Measurements from ENCODE around the gene VSTM4.

VSTM4 gene

DNA sequence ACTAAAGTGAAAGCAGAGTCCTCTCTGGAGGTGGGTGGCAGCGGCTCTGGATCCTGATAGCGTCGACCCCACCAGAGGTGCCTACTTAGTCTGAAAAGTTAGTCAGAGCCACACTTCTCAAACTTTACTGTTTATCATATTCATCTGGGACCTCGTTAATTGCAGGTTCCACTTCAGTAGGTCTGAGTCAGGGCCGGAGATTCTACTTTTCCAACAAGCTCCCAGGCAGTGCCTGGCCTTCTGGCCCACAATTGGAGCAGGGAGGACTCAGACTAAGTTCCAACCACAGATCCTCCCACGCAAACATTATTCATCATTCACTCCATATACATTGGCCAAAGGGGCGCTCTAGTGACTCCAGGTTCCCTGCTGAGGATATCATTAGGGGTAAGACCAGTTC, 78.1 kb downstream of the VSTM4 start:
- no peak for DNase-seq

DNA sequence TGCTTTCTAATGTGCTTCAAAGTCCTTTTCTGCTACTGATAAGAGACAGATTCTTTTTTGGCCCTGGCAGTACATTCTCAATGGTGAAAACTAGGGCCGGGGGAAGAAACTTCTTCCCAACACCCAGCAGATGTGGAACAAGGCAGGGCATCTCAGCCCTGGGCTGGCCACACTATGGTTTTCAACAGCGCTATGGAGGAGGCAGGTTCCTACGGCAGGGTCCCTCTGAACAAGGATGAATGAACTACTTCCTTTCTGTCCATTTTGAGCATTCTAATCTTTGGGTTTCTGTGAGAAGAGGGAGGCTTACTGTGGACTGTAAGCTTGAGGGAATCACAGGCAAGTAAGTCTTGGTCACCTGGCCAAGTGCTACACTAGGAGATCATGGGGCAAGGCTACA, 78.7 kb downstream of the VSTM4 start:
- no peak for DNase-seq

DNA sequence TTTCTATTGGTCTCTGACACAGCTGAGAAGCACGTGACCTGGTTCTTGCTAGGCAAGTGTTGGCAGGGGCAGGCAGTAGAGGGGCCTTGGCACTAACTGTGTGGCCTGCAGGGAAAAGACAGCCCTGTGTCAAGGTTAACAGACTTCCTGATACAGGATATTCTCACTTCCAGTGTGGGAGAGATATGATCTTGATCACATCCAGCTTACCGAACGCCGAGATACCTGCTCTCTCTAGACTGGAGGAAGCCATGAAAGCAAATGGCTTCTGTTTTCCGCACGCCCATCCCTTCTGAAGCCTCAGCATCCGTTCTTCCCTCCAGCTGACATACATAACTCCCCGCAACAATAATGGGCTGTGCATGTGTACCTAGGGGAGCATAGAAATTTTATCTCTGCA, 79.4 kb downstream of the VSTM4 start:
- DNase-seq, result no peak

DNA sequence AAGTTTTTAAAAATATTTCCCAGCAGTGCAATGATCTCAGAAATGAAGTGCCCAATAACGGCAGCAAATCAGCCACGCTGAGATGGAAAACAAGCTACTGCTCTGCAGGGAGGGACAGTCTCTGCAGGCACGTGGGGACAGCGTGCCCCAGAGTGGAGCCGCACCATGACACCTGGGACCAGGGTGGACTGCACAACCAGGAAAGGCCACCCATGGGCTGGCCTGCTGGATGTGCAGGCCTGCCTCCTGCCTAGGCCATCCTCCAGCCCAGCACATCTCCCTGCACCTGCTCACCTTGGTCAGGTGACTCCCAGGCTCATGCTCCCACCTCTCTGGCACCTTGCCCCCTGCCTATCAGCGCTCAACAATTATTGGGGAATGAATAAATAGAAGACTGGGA, 80.4 kb downstream of the VSTM4 start:
- DNase-seq, result no peak

DNA sequence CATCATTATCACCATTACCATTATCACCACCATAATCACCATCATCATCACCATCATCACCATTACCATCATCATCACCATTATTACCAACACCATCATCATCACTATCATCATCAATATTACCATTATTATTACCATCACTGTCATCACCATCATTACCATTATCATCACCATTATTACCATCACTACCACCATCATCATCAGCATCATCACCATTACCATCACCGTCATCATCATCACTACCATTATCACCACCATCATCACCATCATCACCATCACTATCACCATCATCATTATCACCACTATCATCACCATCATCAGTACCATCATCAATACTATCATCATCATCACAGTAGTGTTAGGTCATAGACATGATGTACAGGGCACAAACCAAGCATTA, 81.4 kb downstream of the VSTM4 start:
- DNase-seq, result no peak

DNA sequence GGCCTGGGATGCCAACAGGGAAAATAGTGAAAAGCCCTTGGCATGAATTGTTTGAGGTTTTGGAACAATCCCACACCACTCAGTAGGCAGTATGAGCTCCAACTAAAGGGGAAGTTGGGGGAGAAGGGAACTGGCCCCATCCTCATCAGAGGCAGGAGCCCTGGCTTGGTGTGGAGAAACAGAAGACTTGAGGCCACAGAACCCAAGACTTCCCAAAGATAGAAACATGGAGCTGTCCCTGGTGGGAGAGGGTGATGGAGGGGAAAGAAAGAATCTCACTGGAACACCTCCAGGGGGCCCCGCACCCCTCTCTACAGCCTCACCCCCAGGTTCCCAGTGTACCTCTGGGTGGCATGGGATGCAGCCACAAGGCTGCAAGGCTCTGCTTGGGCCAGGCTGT, 85.7 kb downstream of the VSTM4 start:
- no peak for DNase-seq

DNA sequence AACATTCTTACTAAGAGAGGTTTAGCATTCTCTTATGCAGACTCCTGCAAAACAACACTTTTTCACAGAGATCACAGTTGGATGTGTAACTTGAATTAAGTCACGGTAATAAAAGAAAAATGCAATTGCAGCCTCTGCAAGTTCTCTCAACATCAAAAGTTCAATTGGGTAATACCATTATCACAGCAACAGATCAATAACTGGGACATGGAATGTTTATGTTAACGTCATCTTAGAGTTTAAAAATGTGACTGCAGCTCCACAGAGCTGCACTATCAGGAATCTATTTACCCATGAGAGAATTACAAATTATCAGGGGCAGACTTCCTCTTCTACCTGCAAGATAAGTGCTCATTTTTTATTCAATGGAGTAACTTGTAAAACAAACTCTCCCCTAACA, 86.7 kb downstream of the VSTM4 start:
- no peak for DNase-seq

DNA sequence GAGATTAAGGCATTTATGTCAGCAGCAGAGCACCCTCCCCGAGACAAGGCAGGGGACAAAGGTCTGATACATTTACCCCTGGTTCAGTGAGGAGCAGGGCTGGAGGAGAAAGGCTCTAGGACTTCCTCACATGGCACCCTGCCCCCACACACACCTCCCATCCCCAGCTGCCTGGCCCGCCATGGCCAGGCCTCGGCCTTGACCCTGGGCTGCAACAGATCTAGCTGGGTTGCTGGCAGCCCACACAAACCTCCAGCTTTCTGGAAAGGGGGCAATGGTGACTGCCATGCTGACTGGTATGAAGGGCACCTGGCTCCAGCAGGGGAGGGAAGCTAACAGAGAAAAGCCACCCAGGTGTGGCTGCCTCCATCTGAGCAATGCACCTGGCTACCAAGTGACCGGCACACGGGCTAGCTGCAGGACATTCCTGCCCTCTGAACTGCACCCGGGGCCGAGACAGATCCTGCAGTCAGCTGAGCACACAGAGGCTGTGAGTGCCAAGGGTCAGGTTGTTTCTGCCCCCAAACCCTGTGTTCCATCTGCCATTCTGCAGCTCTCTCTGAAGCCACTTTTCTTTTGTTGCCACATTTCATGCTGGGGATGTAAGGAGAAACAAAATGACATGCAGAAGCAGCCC, 89.9 kb downstream of the VSTM4 start:
- no peak for DNase-seq

DNA sequence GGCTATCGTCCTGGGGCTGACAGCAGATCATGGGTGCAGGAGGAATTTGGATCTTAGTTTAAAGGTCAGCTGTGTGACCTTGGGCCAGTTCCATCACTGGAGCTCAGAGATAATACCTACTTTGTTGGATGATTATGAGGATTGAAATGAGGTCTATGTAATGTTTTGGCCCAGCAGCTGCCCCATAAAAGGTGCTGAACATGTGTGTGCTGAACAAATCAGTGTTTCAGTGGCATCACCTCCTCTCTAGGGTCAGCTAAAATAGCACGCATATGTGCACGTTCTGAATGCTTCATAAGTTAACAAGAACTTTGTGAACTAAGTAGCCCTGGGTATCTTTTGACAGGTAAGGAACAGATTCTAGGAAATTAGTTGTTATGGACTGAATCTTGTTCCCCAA, 90.8 kb downstream of the VSTM4 start:
- DNase-seq, result no peak

DNA sequence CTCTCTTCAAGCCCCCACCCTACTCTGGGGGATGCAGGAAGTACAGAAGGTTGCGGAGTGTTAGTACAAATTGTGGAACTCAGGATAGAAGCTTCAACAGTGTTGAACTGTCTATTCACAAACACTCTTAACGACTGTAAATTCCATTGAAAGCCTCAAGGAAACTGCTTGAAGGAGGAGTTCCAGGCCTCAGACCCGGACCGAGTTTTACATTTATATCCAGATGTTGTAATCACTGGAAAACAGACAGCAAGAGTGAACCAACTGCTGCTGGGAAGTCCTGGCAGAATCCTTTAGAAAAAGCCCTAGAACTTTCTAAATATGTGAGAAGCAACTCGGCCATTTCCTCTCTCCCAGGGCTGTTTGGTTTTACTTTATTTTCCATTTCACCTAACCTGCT, 91.6 kb downstream of the VSTM4 start:
- no peak for DNase-seq

DNA sequence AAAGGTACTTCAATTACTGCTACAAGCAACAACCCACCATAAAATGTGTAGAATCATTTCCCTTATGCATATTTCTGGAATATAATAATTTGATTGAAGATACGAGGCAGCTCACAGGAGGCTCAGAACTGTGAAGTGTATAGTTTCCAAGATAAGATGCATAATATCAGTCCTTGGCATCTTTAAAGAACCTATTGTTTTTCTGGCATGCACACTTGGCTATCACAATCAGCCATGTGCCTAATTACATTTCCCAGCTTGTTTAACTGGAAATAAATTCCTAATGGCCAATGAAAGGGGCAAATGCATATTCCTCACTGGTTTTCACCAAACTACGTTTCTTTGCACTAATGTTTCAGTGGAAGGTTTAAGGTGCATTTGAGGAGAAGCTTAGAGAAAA, 92.3 kb downstream of the VSTM4 start:
- DNase-seq, result no peak

DNA sequence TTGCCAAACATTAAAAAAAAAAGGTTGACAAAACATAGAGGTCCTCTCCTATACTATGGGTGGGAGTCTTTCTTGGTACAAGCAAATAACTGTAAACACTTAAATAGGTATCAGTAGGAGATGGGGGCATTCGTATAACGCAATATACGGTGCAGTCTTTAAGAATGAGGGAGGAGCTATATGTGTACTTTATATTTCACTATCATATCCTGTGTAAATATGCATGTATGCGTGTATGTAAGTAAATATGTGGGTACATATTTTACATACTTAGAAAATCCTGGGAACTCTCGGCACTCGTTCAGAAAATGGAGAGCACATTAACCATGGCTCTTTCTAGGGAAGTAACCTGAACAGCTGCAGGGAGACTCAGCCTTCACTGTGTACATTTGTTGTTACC, 93.6 kb downstream of the VSTM4 start:
- DNase-seq, result no peak

DNA sequence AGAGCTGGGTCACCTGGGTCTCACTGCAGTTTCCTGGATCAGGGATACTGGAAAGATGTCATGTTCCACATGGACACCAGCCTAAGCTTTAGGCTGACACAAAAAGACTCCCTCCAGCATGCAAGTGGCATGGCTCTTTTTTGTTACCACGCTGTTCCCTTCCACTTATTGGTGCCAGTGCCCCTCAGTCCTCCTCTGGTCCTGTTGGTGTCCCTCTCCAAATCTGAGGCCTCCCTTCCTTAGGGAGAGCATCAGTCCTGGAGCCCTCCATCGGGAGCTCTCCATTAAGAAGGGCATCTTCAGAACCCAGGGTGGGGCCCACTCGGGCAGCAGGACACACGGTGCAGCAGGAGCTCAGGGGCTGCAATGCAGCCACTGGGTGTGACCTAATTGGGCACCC, 99.6 kb downstream of the VSTM4 start:
- DNase-seq, result no peak

DNA sequence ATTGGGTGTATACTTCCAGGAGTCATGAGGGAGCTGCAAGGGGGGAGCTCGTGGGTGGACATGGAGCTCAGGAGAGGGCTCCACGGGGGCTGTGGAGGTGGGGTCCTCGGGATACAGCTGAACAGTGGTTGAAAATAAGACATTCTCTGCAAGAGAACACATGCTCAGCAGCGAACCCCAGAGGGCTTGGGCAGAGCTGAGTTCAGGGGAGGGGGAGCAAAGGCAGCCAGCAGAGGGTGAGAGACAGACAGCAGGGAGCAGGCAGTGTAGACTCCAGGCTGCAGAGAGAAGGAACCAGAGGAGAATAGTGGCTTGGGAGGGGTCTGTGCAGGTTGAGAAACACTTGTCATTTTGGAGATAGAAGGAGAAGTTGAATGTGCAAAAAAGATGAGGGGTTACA, 102.7 kb downstream of the VSTM4 start:
- no peak for DNase-seq

DNA sequence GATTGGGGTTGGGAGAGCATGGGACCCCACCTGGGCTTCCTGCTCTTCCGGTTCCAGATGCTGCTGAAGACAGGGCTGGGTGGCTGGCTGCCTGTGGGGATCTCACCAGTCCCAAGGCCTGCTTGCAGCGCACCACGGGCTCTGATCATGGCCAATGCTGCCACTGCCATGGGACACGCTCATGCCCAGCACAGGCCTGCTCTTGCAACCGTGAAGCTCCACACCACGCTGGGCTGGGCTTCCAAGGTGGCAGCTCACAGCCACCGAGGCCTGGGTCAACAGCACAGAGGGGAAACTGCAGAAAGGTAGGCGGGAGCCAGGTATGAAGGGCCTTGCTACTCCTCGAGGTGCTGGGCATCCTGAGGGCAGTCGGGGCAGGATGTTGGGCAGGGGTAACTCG, 103.6 kb downstream of the VSTM4 start:
- DNase-seq, result no peak

DNA sequence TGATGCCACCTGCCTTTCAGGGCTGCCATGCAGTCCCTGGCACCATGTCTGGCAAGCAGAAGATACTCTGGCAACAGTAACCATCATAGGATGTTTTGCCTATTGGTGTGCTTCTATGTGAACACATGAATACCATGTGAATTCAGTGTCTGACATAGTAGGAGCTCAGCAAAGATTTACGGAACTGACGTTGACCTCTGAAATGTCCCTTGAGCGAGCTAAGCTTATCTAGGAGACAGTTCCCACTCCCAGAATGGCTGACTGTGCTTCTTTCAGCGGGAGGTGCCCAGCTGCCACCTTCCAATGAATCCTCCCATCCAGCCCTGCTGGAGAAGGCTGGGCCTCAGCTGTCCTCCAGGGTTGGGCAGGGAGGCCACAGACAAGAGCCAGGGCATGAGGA, 104.5 kb downstream of the VSTM4 start:
- DNase-seq, result no peak

DNA sequence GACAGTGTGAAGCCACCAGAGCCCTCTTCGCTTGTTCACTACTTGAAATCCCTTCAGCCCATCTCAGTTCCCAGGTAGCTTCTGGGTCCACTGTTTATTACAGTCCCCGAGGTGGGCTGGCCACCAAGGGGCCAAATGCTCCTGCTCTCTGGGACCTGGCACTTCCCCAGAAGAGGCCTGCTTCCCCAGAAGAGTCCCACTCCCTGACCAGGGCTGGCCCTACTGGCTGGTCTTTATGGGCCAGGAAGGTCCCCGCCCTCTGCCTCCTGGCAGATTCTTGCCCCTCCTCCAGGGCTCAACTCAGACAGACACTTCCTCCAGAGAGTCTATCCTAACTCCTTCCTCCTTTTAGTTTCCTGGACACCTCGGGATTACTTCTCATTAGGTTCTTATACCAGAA, 105.0 kb downstream of the VSTM4 start:
- no peak for DNase-seq

DNA sequence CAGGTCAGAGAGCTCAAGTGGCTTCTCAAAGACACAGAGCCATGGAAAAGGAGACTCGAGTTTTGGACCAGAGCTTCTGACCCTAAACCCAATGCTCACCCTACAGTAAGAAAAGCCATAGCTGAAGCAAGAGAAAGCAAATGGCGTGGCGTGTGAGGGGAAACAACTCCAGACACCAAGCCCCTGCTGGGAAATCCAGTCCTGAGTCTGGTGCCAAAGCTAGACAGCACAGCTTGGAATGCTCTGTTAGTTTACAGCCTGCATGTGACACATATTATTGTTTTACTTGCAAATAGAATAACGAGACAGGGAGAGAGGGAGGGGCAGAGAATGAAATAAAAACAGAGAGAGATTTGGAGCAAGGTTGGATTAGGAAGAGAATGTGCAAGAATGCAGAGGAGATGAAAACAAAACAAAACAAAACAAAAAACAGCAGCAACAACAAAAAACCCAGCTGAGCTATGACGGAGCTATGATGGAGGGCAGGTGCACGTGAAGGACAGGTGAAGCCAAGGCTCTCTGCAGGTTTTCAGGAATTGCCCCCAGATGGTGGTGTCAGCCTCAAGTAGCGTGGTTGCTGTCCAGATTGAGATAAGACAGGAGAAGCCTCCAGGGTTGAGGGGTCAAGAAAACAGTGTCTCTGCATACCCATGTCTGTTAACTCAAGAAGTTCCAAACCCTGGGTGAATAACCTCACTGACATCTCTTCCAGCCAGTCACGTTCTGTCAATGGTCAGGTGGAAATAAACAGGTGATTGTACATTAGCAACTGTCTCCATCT, 105.9 kb downstream of the VSTM4 start:
- no peak for DNase-seq

DNA sequence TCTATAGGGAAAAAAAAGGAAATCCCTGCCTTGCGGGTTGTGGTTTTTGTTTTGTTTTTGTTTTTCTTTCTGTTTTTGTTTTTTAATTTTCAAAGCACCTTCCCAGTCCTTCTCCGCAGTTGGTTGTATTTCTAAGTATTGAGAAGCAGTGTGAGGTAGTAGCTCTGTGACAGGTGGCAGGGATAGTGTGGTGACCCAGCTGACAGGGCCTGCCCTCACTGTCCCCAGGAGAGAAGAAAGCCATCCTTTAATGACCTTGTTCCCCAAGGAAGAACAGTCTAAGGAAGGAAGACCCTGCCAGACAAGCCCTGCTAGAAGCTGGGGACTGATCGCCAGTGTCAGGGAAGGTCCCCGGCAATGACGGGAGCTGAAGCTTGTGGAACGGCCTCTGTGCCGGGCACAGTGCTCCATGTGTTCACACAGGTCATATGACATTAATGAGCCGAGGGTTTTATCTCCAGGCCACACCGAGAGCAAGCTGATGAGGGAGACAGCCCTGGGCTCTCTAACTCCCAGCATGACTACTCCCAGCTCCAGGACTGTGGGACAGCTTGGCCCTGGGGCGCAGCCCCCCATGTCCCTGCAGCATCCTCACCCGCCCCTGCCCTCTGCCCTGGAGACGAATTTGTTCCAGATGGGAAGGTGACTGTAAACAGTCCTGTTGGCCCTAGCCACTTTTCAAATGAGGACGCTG, 106.7 kb downstream of the VSTM4 start:
- no peak for DNase-seq

DNA sequence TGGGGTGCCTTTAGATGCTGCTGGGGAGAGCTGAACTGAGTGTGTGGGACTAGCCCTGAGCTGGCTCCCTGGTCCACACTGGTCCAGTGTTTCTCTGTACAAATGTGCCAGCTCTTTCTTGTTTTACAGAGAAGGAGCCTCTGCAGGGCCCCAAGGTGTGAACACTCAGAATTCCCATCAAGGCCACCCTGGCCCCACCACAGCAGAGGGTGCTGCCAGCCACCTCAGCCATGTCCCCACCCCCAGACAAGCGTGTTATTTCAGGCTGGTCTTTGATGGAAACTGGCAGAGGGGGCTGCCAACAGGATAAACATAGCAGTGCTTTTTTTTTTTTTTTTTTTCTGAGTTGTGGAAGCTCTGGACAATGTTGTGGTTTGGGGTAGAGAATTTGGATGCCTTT, 107.2 kb downstream of the VSTM4 start:
- no peak for DNase-seq

DNA sequence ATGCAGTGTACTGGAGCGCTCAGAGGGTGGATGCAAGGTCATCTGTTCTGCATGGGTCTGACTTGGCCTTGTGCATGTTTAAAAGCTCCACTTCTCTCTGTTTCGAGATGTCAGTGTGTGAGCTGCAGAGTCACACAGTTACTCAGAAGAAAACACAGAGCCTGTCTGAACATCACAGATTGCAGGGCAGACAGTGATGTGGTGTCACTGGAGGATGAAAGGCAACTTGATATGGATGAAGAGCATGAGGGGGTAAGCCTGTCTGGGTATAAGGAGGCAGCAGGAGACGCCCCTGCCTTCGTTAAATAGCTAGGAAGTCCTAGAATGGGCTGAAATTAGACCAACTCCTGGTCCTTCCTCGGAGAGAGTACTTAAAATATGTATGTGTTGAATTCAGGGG, 108.2 kb downstream of the VSTM4 start:
- no peak for DNase-seq

DNA sequence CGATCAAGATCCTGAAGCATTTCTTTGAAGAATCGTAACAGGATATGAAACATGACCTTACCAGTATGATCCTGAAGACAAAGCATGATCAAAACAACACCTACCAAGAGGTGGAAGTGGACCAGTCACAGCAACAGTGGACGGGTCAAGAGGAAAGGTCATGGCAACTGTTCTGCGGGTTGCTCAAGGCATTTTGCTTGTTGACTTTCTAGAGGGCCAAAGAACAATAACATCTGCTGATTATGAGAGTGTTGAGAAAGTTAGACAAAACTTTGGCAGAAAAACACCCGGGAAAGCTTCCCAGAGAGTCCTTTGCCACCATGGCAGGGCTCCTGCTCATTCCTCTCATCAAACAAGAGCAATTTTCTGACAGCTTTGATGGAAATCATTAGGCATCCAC, 110.1 kb downstream of the VSTM4 start:
- DNase-seq, result no peak

DNA sequence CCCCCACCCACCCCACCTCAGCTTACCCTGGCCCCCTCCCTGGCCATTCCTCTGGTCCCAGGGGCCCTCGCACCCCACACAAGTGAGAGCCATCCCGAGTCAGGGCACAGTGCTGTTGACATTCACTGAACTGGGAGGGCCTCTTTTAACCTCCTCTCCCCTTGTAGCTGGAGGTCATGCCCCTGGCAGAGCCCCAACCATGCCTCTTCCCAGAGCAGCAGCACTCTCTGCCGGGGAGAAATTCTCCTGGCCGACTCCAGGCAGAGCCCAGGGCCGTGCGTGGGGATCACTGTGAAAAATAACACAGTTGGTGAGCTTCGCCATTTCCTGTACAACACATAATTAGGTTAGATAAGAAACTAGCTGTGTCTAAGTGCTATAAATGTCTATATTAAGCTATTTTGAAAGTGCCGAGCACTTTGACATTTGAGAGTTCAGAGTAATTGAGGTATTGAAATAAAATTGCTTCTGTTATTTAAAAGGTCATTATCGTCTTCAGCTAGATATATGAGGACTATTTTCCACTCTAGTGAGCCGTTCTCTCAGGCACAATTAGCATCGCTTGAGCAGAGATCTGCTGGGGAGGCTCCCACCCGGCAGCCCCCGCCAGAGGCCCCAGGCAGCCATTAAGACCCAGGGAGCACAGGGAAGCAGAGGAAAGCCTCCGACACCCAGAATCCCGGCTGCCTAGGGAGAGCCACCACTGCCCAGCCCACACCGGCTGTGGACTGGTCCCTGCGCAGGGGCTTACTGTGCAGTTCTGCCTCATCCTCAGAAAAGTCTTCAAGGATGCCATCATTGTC, 113.3 kb downstream of the VSTM4 start:
- no peak for DNase-seq

DNA sequence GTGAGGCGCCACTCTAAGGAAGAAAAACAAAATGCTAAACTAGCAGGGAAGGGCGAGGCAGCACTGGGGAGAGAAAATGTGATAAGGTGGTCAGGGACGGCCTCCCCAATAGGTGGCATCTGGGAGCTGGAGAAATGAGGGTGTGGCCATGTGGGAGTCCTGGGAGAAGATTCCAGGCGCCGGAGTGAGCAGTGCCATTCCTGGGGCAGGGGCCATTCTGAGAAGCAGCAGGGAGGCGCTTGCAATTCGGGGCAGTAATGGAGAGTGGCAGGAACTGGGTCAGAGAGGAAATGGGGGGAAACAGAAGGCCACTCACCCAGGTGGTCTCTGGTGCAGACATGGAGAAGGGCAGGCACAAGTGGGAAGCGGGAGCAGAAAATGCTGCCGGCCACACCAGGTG, 113.9 kb downstream of the VSTM4 start:
- no peak for DNase-seq
